ENCODE results near the gene SQSTM1.

Gene SQSTM1

GRCh38 chr5:179802950-179803562 is 17.6 kb upstream of the SQSTM1 start:
- Histone ChIP-seq H3K4me3 (replicated peaks; ENCODE audit: low read depth, low read length) (no peak overlapping the region), H3K36me3 (ENCODE audit: control insufficient read depth, insufficient read depth, low read length) (peaks cover 14% of the 10 kb centered on the region), H3K27me3 (replicated peaks; ENCODE audit: control insufficient read depth, insufficient read depth, low read length) (no peaks in the 10 kb centered on the region)
- no peak for TF ChIP-seq CTCF (IDR thresholded peaks at IDR 0.05; ENCODE audit: insufficient read depth, low read length, poor library complexity, severe bottlenecking)
- no peak for DNase-seq (ENCODE audit: extremely low read depth, insufficient read length)

- DNase-seq (ENCODE audit: extremely low read depth, insufficient read length): no peak
- Histone ChIP-seq H3K27me3 (replicated peaks; ENCODE audit: control insufficient read depth, insufficient read depth, low read length) (no peaks in the 10 kb centered on the region), H3K36me3 (ENCODE audit: control insufficient read depth, insufficient read depth, low read length) (peaks cover 7% of the 10 kb centered on the region), H3K4me3 (replicated peaks; ENCODE audit: low read depth, low read length) (no peak overlapping the region)
- TF ChIP-seq CTCF (IDR thresholded peaks at IDR 0.05; ENCODE audit: insufficient read depth, low read length, poor library complexity, severe bottlenecking): no peak
Observed at GRCh38 chr5:179803651-179804554, 16.8 kb upstream of the SQSTM1 start.

- Histone ChIP-seq H3K4me3 (replicated peaks; ENCODE audit: low read depth, low read length) (no peak overlapping the region), H3K36me3 (ENCODE audit: control insufficient read depth, insufficient read depth, low read length) (peaks cover 6% of the 10 kb centered on the region), H3K27me3 (replicated peaks; ENCODE audit: control insufficient read depth, insufficient read depth, low read length) (no peaks in the 10 kb centered on the region)
- TF ChIP-seq CTCF (IDR thresholded peaks at IDR 0.05; ENCODE audit: insufficient read depth, low read length, poor library complexity, severe bottlenecking): no peak
- DNase-seq (ENCODE audit: extremely low read depth, insufficient read length): no peak
Observed at GRCh38 chr5:179804555-179804947, 16.2 kb upstream of the SQSTM1 start.

- Histone ChIP-seq H3K27me3 (replicated peaks; ENCODE audit: control insufficient read depth, insufficient read depth, low read length) (no peaks in the 10 kb centered on the region), H3K36me3 (ENCODE audit: control insufficient read depth, insufficient read depth, low read length) (peaks cover 2% of the 10 kb centered on the region), H3K4me3 (replicated peaks; ENCODE audit: low read depth, low read length) (peak overlapping the region; percentile 86)
- no peak for TF ChIP-seq CTCF (IDR thresholded peaks at IDR 0.05; ENCODE audit: insufficient read depth, low read length, poor library complexity, severe bottlenecking)
- DNase-seq (ENCODE audit: extremely low read depth, insufficient read length): no peak
Observed at GRCh38 chr5:179805070-179805528, 15.6 kb upstream of the SQSTM1 start.

GRCh38 chr5:179805529-179806249 is 15.0 kb upstream of the SQSTM1 start:
- peak; percentile 65 for DNase-seq (ENCODE audit: extremely low read depth, insufficient read length)

More at GRCh38 chr5:179805529-179806249, 15.0 kb upstream of the SQSTM1 start:
- no peaks in the 10 kb centered on the region for H3K27me3 ChIP-seq (replicated peaks; ENCODE audit: control insufficient read depth, insufficient read depth, low read length)
- H3K36me3 ChIP-seq (ENCODE audit: control insufficient read depth, insufficient read depth, low read length): peaks cover 2% of the 10 kb centered on the region
- peak overlapping the region; percentile 86 for H3K4me3 ChIP-seq (replicated peaks; ENCODE audit: low read depth, low read length)
- no peak for TF ChIP-seq CTCF (IDR thresholded peaks at IDR 0.05; ENCODE audit: insufficient read depth, low read length, poor library complexity, severe bottlenecking)
